ENCODE results near the gene NAB1. TPM values are rescaled to one million over a fixed set of nuclear protein-coding genes. Genes with fewer than 3 reads are reported as not detected.

The NAB1 gene
- total RNA-seq, 1 experiment from 2014 or later, result 17.0 TPM

- Histone ChIP-seq H3K79me2 (ENCODE audit: low read depth) (no peaks in the 10 kb centered on the region), H3F3A (ENCODE audit: insufficient read depth, low read depth) (peaks cover 19% of the 10 kb centered on the region), H3K4me3 (no peak overlapping the region), H3K27me3 (ENCODE audit: insufficient read depth, low read depth) (no peaks in the 10 kb centered on the region), H3K36me3 (ENCODE audit: low read depth) (no peaks in the 10 kb centered on the region), H4K20me1 (ENCODE audit: insufficient read depth) (no peaks in the 10 kb centered on the region), H3K4me1 (replicated peaks; ENCODE audit: insufficient read depth) (peaks cover 27% of the 10 kb centered on the region), H3K27ac (peak overlapping the region; percentile 90), H3K9me3 (ENCODE audit: insufficient read depth, low read depth) (no peaks in the 10 kb centered on the region), H3K9me2 (ENCODE audit: insufficient read depth) (no peaks in the 10 kb centered on the region), H3K4me2 (peak overlapping the region; percentile 66), H2AFZ (no peak overlapping the region)
- ChIA-PET CTCF (no interaction called here), POLR2A (ENCODE audit: unreplicated experiment) (no interaction called here)
- no peak for TF ChIP-seq EZH2 (IDR thresholded peaks at IDR 0.05; ENCODE audit: low read depth)
- TF ChIP-seq, protein P1, sequence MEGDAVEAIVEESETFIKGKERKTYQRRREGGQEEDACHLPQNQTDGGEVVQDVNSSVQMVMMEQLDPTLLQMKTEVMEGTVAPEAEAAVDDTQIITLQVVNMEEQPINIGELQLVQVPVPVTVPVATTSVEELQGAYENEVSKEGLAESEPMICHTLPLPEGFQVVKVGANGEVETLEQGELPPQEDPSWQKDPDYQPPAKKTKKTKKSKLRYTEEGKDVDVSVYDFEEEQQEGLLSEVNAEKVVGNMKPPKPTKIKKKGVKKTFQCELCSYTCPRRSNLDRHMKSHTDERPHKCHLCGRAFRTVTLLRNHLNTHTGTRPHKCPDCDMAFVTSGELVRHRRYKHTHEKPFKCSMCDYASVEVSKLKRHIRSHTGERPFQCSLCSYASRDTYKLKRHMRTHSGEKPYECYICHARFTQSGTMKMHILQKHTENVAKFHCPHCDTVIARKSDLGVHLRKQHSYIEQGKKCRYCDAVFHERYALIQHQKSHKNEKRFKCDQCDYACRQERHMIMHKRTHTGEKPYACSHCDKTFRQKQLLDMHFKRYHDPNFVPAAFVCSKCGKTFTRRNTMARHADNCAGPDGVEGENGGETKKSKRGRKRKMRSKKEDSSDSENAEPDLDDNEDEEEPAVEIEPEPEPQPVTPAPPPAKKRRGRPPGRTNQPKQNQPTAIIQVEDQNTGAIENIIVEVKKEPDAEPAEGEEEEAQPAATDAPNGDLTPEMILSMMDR (conservative IDR thresholded peaks at IDR 0.05), result no peak
- intact Hi-C loops (cut with micrococcal nuclease; ENCODE audit: unreplicated experiment), result loop anchor here (2.0 kb wide), 1 partner anchor 48 kb away; no protein-coding TSS in a partner anchor
- no TSS peak for BruUV-seq (replicated peaks)
- peak; percentile 81 to 96 for DNase-seq
Observed at GRCh38 chr2:190718652-190719526, 70.0 kb downstream of the NAB1 start.

DNA sequence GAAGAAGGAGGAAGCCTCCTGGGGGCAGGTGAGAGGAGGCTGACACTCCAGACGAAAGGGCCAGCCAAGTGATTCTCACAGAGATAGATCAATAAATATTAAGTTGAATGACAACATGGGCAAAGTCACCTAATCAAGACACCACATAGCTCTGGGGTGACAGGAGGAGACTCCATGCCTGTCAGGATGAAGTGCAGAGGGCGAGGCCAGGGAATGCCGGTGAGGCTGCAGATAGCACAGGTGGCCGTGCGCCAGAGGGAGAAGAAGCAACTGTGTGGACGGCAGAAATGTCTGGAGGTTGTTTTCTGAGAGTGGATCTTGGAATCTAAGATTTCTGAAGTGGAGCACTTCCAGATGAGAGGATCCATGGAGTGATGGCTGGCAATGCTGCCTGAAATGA lies 71.4 kb downstream of the NAB1 start:
- intact Hi-C loops (cut with micrococcal nuclease; ENCODE audit: unreplicated experiment), result no loop called here
- no peaks in the 10 kb centered on the region for H3K36me3 ChIP-seq (ENCODE audit: low read depth)
- H3K27me3 ChIP-seq (ENCODE audit: insufficient read depth, low read depth), result no peaks in the 10 kb centered on the region
- H4K20me1 ChIP-seq (ENCODE audit: insufficient read depth), result no peaks in the 10 kb centered on the region
- H3F3A ChIP-seq (ENCODE audit: insufficient read depth, low read depth), result peaks cover 19% of the 10 kb centered on the region
- no peak overlapping the region for H3K4me2 ChIP-seq
- no peak for DNase-seq
- H3K4me3 ChIP-seq, result no peak overlapping the region
- H2AFZ ChIP-seq, result no peak overlapping the region
- H3K9me2 ChIP-seq (ENCODE audit: insufficient read depth), result no peaks in the 10 kb centered on the region
- TF ChIP-seq EZH2 (IDR thresholded peaks at IDR 0.05; ENCODE audit: low read depth), result no peak
- TF ChIP-seq, protein P1 (conservative IDR thresholded peaks at IDR 0.05), result no peak
- POLR2A ChIA-PET (ENCODE audit: unreplicated experiment), result no interaction called here
- peaks cover 27% of the 10 kb centered on the region for H3K4me1 ChIP-seq (replicated peaks; ENCODE audit: insufficient read depth)
- no peaks in the 10 kb centered on the region for H3K9me3 ChIP-seq (ENCODE audit: insufficient read depth, low read depth)
- H3K27ac ChIP-seq, result peak overlapping the region; percentile 90; the same call in 1 of the 2 replicates
- CTCF ChIA-PET, result no interaction called here
- no peaks in the 10 kb centered on the region for H3K79me2 ChIP-seq (ENCODE audit: low read depth)
- BruUV-seq (replicated peaks), result no TSS peak

- no TSS peak for BruUV-seq (replicated peaks)
- Histone ChIP-seq H3K27me3 (ENCODE audit: insufficient read depth, low read depth) (no peaks in the 10 kb centered on the region), H3K9me3 (ENCODE audit: insufficient read depth, low read depth) (no peaks in the 10 kb centered on the region), H3K4me3 (no peak overlapping the region), H3K4me1 (replicated peaks; ENCODE audit: insufficient read depth) (peaks cover 27% of the 10 kb centered on the region), H3K36me3 (ENCODE audit: low read depth) (no peaks in the 10 kb centered on the region), H2AFZ (no peak overlapping the region), H3K4me2 (no peak overlapping the region), H3K9me2 (ENCODE audit: insufficient read depth) (no peaks in the 10 kb centered on the region), H4K20me1 (ENCODE audit: insufficient read depth) (no peaks in the 10 kb centered on the region), H3F3A (ENCODE audit: insufficient read depth, low read depth) (peaks cover 19% of the 10 kb centered on the region), H3K79me2 (ENCODE audit: low read depth) (no peaks in the 10 kb centered on the region), H3K27ac (no peak overlapping the region)
- TF ChIP-seq, protein P1 (conservative IDR thresholded peaks at IDR 0.05), result no peak
- no peak for TF ChIP-seq EZH2 (IDR thresholded peaks at IDR 0.05; ENCODE audit: low read depth)
- ChIA-PET CTCF (no interaction called here), POLR2A (ENCODE audit: unreplicated experiment) (no interaction called here)
- DNase-seq, result no peak
- intact Hi-C loops (cut with micrococcal nuclease; ENCODE audit: unreplicated experiment), result no loop called here
Observed at GRCh38 chr2:190720691-190721090, 71.8 kb downstream of the NAB1 start.

Data from PC-9 (cell line).